Measurements from ENCODE around the gene GRIN2A. TPM values are rescaled to one million over a fixed set of nuclear protein-coding genes. Genes with fewer than 3 reads are reported as not detected.
A peak's percentile ranks its signal among the peaks of the same experiment; 100 is the strongest.

Gene GRIN2A
- total and polyA plus RNA-seq, 2 of the 13 experiments (the other 11 are each of a cell fraction or from before 2014, with no cell fraction given): not detected

GRCh38 chr16:9953908-9954570, 228.2 kb downstream of the GRIN2A start (continued):
- TF ChIP-seq ATF7 (IDR thresholded peaks at IDR 0.05) (peak; percentile 9; the same call in 1 of the 2 replicates), ATF7 (CRISPR knock-in tag; IDR thresholded peaks at IDR 0.05) (no peak), HDAC2 (CRISPR knock-in tag; IDR thresholded peaks at IDR 0.05) (no peak), ZNF619 (CRISPR knock-in tag; IDR thresholded peaks at IDR 0.05) (no peak), XRCC5 (optimal IDR thresholded peaks at IDR 0.05; ENCODE audit: low read length) (no peak), CBX2 (IDR thresholded peaks at IDR 0.05; ENCODE audit: low read depth, low read length) (no peak), CBX2 (CRISPR knock-in tag; IDR thresholded peaks at IDR 0.05; ENCODE audit: low read depth) (no peak)

- no peak overlapping the region for H2AFZ ChIP-seq (ENCODE audit: low read length)
- POLR2A ChIA-PET: no interaction called here
- H3K4me1 ChIP-seq (ENCODE audit: insufficient read depth, low read length): no peaks in the 10 kb centered on the region
- H3K4me2 ChIP-seq (ENCODE audit: low read depth, low read length): no peak overlapping the region
- FAIRE-seq (no peak), ATAC-seq (no peak), DNase-seq (ENCODE audit: low spot score) (no peak)
- intact Hi-C loops (cut with micrococcal nuclease; ENCODE audit: unreplicated experiment) (no loop called here), in situ Hi-C loops (cut with HindIII; ENCODE audit: extremely low pct_ligation_motif_present, low pct_unique_long_range_greater_than_20kb) (no loop called here)
- 16% methylated on average over 7 of the region's 7 CpGs for WGBS (ENCODE audit: low lambda C conversion rate)
- no peaks in the 10 kb centered on the region for H4K20me1 ChIP-seq (ENCODE audit: insufficient read depth, low read length)
- CTCF ChIA-PET (ENCODE audit: low intra/inter-chr PET ratio, low total read pairs): no interaction called here
- no peaks in the 10 kb centered on the region for H3K36me3 ChIP-seq (replicated peaks in 1 of 2; ENCODE audit: control insufficient read depth in 1 of 2, insufficient read depth in 2 of 2, low read length in 2 of 2)
- TF ChIP-seq EP300 (IDR thresholded peaks at IDR 0.05; ENCODE audit: low read depth in 2 of 2, low read length in 2 of 2) (no peak), EP300 (CRISPR knock-in tag; IDR thresholded peaks at IDR 0.05; ENCODE audit: borderline replicate concordance) (no peak), ADNP (CRISPR knock-in tag; IDR thresholded peaks at IDR 0.05) (no peak), PRDM10 (CRISPR knock-in tag; IDR thresholded peaks at IDR 0.05; ENCODE audit: low read depth) (no peak), SP140L (CRISPR knock-in tag; IDR thresholded peaks at IDR 0.05; ENCODE audit: borderline replicate concordance) (no peak), ZNF703 (CRISPR knock-in tag; IDR thresholded peaks at IDR 0.05; ENCODE audit: borderline replicate concordance) (no peak), ELF1 (CRISPR knock-in tag; IDR thresholded peaks at IDR 0.05) (no peak), SNRNP70 (IDR thresholded peaks at IDR 0.05; ENCODE audit: low read depth, low read length) (no peak), THAP9 (CRISPR knock-in tag; IDR thresholded peaks at IDR 0.05; ENCODE audit: borderline replicate concordance) (no peak), TOPORS (CRISPR knock-in tag; IDR thresholded peaks at IDR 0.05) (no peak), MIER2 (CRISPR knock-in tag; IDR thresholded peaks at IDR 0.05) (no peak)
- H3K9ac ChIP-seq (ENCODE audit: insufficient read depth, low read depth, low read length): no peak overlapping the region
- no peaks in the 10 kb centered on the region for H3K9me3 ChIP-seq (ENCODE audit: low read length)
- peaks cover 1 to 24% of the 10 kb centered on the region in 2 experiments; a peak in 4 of 5 replicates for H3K27me3 ChIP-seq (ENCODE audit: control insufficient read depth in 1 of 2, insufficient read depth in 2 of 2, low read length in 2 of 2)
- H3K79me2 ChIP-seq (ENCODE audit: insufficient read depth, low read length): no peaks in the 10 kb centered on the region
- no peak overlapping the region for H3K27ac ChIP-seq (ENCODE audit: extremely low read length, insufficient read depth, low read length)
- H3K4me3 ChIP-seq (replicated peaks in 1 of 3; ENCODE audit: insufficient read depth in 1 of 3, low read depth in 2 of 3, low read length in 3 of 3): no peak overlapping the region
- no TSS peak for BruUV-seq (replicated peaks)
These were observed 231.6 kb downstream of the GRIN2A start for GRCh38 chr16:9950658-9951057.

Data from HepG2 (cell line).